ENCODE results near the gene NEGR1. TPM values are rescaled to one million over a fixed set of nuclear protein-coding genes. Genes with fewer than 3 reads are reported as not detected.

Gene NEGR1
- total RNA-seq, 1 donor: 20.7 TPM

- DNase-seq (ENCODE audit: low read depth): no peak
- H3K4me3 ChIP-seq (ENCODE audit: low read depth, low read length): no peak overlapping the region
- no peak for TF ChIP-seq CTCF (IDR thresholded peaks at IDR 0.05; ENCODE audit: insufficient read depth, low read length)
Measured at GRCh38 chr1:71548398-71548890, 733.9 kb downstream of the NEGR1 start.

GRCh38 chr1:71542155-71542554 lies 740.2 kb downstream of the NEGR1 start:
- TF ChIP-seq CTCF (IDR thresholded peaks at IDR 0.05; ENCODE audit: insufficient read depth, low read length): no peak
- H3K4me3 ChIP-seq (ENCODE audit: low read depth, low read length): no peak overlapping the region
- no peak for DNase-seq (ENCODE audit: low read depth)

GRCh38 chr1:71533950-71534349 lies 748.4 kb downstream of the NEGR1 start:
- no peak for DNase-seq (ENCODE audit: low read depth)
- no peak for TF ChIP-seq CTCF (IDR thresholded peaks at IDR 0.05; ENCODE audit: insufficient read depth, low read length)
- no peak overlapping the region for H3K4me3 ChIP-seq (ENCODE audit: low read depth, low read length)

- no peak for DNase-seq (ENCODE audit: low read depth)
- no peak overlapping the region for H3K4me3 ChIP-seq (ENCODE audit: low read depth, low read length)
- no peak for TF ChIP-seq CTCF (IDR thresholded peaks at IDR 0.05; ENCODE audit: insufficient read depth, low read length)
Measured at GRCh38 chr1:71532343-71532742, 750.0 kb downstream of the NEGR1 start.

- no peak overlapping the region for H3K4me3 ChIP-seq (ENCODE audit: low read depth, low read length)
- no peak for DNase-seq (ENCODE audit: low read depth)
- TF ChIP-seq CTCF (IDR thresholded peaks at IDR 0.05; ENCODE audit: insufficient read depth, low read length): no peak
Measured at GRCh38 chr1:71526824-71527223, 755.5 kb downstream of the NEGR1 start.

- TF ChIP-seq CTCF (IDR thresholded peaks at IDR 0.05; ENCODE audit: insufficient read depth, low read length): no peak
- no peak overlapping the region for H3K4me3 ChIP-seq (ENCODE audit: low read depth, low read length)
- peak; percentile 2 for DNase-seq (ENCODE audit: low read depth)
Measured at GRCh38 chr1:71522721-71523120, 759.6 kb downstream of the NEGR1 start.

- TF ChIP-seq CTCF (IDR thresholded peaks at IDR 0.05; ENCODE audit: insufficient read depth, low read length): peak; percentile 83
- H3K4me3 ChIP-seq (ENCODE audit: low read depth, low read length): no peak overlapping the region
- peak; percentile 74 for DNase-seq (ENCODE audit: low read depth)
Measured at GRCh38 chr1:71521655-71522264, 760.6 kb downstream of the NEGR1 start.

All from fibroblast of the aortic adventitia (primary cell).